ENCODE results near the gene KHDRBS1.
A peak's percentile ranks its signal among the peaks of the same experiment; 100 is the strongest.
"Not testable (repeated sequence)": the region's sequence is repeated elsewhere in the genome, so short reads cannot be mapped to it uniquely, and the experiment has no call there.

Gene KHDRBS1

DNA sequence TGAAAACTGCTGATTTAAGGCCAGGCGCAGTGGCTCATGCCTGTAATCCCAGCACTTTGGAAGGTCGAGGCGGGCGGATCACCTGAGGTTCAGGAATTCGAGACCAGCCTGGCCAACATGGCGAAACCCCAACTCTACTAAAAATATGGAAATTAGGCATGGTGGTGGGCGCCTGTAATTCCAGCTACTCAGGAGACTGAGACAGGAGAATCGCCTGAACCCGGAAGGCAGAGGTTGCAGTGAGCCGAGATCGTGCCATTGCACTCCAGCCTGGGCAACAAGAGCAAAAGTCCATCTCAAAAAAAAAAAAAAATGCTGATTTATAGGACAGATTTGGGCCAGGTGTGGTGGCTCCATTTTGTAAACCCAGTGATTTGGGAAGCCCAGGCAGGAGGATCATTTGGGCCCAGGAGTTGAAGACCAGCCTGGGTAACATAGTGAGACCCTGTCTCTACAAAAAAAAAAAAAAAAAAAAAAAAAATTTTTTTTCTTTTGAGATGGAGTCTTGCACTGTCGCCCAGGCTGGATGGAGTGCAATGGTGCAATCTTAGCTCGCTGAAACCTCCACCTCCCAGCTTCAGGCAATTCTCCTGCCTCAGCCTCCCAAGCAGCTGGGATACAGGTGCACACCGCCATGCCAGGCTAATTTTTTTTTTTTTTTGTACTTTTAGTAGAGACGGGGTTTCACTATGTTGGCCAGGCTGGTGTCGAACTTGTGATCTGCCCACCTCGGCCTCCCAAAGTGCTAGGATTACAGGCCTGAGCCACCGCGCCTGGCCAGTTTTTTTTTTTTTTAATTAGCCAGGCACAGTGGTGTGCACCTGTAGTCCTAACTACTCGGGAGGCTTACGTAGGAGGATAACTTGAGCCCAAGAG lies 52.2 kb downstream of the KHDRBS1 start:
- not testable (repeated sequence) for DNase-seq (ENCODE audit: low read depth)

DNA sequence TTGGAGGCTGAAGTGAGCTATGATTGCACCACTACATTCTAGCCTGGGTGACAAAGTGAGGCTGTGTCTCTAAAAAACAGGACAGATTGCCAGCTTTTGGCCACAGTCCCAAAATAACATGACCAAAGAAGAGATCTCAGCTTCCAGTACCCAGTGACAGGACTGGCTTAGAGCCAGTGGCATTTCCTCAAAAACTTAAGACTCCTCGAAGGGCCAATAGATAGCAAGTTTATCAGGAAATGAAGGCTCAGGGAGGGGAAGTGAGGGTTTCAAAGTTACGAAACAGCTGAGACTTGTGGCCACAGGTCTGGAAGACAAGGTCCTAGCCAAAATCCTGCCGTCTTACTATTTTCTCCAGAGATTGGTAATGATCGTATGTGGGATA lies 52.8 kb downstream of the KHDRBS1 start:
- no peak for DNase-seq (ENCODE audit: low read depth)

DNA sequence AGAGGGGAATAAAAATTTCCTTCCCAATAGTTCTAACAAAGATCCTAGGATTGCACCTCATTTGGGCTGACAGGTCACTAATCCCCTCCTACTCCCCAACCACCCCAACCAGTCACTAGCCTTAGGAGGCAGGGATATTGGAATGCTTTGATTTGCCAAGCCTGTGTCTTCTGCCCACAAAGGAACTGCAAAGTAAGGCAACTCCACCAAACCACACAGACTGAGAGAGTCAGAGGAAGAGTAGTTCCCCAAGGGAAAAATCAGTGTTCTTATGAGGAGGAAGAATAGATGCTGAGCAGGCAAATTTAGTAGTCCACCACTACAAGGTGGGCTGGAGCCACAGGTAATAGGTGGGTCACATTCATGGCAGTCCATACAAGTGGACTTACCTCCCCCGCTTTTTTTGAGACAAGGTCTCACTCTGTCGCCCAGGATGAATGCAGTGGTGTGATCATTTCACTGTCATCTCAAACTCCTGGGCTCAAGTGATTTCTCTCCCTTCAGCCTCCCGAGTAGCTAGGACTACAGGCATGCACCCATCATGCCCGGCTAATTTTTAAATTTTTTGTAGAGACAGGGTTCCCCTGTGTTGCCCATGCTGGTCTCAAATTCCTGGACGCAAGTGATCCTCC lies 55.4 kb downstream of the KHDRBS1 start:
- DNase-seq (ENCODE audit: low read depth): no peak

DNA sequence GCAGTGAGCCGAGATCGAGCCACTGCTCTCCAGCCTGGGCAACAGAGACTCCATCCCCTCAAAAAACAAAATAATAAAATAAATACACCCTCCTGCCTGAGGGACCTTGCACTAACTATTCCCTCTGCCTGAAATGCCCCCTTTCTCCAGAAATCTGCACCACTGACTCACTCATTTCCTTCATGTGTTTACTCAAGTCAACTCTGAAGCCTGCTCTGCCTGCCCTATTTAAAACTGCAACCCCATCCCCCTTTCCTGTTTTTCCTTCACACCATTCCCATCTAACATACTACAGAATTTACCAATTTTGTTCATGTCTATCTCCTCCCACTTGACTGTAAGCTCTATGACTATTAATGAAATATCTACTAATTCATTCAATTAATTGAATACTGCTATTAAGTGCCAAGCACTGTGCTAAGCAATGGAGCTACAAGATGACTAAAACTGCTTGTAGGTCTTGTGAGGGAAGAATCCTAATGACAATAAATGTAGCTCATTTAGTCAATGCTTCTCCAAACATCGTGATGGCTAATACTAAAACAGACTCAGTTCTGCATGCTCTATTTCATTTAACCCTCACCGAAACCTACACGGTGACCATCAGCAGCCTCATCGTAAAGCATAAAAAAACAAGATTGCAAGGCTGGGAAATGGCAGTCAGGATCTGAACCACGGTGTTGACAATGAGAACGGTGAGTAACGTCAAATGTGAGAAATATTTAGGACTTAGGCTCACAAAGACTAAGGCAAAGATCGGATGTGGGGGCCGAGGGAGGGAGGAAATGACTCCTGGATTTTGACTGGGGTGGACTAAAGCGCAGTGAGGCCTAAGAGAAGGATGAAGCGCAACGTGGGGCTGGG lies 58.3 kb downstream of the KHDRBS1 start:
- no peak for DNase-seq (ENCODE audit: low read depth)

DNA sequence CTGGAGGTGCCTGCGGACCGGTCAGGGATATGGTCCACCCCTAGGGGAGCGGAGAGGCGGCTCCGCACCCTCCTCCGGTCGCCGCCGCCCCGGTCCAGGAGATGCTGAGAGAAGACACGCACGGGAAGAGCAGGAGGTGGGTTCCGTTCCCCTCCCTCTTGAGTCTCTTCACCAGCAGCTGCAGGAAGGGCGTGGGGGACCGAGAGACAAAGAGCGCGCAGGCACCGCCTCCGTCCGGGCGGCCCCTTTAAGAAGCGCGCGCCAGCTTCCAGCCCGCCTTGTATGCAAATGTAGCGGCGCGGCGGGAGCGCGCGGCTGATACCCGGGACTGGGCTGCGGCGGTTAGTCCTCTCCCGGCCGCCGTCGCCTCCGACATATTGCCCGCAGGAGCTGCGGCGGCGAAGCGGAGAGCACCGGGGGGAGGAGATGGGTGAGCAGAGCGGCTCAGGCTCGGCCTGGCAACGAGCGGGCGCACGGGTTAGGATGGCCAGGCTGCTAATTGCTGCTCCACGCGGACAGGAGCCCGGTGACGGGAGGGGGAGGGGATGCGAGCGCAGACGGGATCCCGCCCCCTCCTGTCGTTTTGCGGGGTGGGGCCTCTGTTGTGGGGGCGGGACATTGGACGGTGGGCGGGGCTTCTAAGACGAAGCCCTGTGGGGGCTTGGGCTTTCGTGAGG lies 59.1 kb downstream of the KHDRBS1 start, which contains the start of gene TMEM39B:
Gene TMEM39B (plus strand): TSS at position 318 of the 677 bp plus-strand sequence. CDS start 109 bp downstream, at position 427.
- DNase-seq (ENCODE audit: low read depth): peak; percentile 89

DNA sequence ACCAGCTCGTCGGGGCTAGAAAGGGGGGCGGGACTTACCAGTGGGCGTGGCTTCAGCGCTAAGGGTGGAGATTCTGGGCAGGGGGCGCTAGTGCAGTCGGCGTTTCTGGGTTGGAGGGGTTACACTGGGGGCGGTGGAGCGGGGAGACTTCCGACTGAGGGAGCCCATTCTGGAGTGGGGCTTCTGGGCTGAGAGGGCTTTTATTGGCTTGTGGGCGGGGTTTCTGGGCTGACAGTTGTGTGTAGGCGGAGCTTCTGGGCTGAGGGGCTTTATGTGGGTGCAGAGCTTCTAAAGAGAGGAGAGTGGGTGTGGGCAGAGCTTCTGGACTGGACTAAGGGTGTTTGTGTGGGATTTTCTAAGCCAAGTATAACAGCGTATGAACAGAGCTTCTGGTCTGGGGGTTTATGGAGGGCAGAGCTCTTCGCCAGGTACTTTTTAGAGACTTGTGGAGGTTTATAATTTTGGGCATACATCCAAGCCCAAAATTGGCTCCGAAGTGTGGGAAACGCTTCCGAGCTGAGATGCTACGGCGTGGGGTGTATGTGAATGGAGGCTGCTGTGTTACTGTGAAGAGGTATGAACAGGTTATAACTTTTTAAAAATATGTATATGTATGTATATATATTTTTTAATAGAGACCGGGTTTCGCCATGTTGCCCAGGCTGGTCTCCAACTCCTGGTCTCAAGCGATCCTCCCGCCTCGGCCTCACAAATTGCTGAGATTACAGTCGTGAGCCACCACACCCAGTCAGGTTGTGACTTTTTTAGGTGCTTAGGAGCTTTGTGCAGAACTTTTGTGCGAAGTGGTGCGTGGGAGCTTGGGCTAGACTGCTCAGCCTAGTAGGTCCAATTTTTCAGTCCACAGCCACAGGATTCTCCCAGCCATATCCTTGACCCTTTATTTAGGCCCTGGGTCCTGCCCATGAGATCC lies 59.9 kb downstream of the KHDRBS1 start:
- DNase-seq (ENCODE audit: low read depth): no peak

DNA sequence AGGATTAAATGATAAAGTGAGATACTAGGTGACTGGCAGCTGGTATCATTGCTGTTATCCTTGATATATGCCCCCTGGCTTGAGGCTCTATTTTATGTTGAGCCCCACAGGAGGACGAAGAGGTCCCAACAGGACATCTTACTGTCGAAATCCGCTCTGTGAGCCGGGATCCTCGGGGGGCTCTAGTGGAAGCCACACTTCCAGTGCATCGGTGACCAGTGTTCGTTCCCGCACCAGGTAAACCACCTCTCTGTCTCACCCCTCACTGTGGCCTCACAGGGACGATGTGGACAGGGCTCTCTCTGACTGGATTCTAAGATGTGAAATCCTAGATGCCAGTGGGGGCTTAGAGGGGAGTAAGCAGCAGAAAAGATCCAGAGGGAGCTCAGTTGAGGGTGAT lies 61.2 kb downstream of the KHDRBS1 start:
- DNase-seq (ENCODE audit: low read depth): no peak

DNA sequence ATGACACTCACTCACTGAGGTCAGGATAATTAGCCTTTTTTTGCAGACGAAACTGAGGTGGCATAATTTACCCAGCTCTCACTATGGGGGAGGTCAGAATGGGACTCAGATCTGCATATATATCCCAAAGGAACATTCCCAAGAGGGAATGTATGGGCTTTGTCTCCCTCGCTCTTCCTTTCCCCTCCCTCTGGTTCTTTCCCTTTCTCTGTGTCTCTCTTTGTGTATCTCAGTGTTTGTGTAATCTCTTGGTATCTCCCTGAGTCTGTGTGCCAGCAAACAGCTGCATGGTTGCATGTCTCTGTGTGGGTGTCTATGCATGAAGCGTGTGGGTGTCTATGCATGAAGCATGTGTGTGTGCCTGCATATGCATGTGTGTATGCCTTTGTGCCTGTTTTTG lies 63.8 kb downstream of the KHDRBS1 start:
- DNase-seq (ENCODE audit: low read depth): no peak

DNA sequence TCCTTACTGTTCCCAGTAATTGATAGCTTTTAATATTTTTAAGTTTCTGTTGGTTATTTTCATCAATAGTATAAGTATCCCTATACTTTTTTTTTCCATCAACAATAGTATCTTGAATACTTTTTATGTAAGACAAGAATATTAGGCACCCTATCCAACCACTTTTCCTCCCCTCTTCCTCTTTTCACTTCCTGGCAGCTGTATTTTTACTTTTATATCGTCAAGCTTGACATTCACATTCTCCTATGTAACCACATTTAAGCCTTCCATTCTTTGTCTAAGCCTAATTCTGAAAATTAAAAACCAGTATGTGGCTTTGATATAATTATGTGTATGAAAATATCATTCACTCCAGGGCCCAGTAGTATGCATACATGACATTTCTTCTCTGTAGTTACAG lies 68.4 kb downstream of the KHDRBS1 start:
- DNase-seq (ENCODE audit: low read depth): no peak

DNA sequence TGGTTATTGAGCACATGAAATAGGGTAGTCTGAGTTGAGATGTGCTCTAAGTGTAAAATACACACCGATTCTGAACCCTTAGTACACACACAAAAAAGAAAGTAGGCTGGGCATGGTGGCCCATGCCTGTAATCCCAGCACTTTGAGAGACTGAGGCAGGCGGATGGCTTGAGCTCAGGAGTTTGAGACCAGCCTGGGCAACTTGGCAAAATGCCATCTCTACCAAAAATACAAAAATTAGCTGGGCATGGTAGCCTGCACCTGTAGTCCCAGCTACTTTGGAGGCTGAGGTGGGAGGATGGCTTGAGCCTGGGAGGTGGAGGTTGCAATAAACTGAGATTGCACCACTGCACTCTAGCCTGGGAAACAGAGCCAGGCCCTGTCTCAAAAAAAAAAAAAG lies 72.7 kb downstream of the KHDRBS1 start:
- not testable (repeated sequence) for DNase-seq (ENCODE audit: low read depth)

DNA sequence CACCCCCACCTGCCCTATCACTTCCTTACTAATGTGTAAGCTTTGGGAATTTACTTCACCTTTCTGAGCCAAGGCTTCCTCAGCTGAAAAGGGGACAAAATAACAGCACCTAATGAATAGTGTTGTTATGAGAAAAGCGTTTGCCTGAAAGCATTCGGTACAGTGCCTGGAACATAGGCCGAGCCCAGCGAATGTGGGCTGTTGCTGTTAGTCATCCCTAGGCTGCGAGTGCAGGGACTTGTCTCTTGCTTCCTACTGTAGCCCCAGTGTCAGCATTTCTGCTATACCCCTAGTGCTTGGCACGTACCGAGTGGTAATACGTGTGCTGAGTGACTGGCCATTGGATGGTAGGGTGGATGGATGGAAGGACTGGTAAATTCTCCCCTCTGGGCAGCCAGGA lies 77.5 kb downstream of the KHDRBS1 start:
- DNase-seq (ENCODE audit: low read depth): no peak

DNA sequence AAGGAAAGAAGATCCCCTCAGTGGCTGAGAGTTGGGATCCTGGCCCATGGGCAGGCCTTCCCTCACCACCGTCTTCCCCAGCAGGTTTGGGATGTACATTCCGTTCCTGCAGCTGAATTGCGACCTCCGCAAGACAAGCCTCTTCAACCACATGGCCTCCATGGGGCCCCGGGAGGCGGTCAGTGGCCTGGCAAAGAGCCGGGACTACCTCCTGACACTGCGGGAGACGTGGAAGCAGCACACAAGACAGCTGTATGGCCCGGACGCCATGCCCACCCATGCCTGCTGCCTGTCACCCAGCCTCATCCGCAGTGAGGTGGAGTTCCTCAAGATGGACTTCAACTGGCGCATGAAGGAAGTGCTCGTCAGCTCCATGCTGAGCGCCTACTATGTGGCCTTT lies 77.9 kb downstream of the KHDRBS1 start:
- DNase-seq (ENCODE audit: low read depth): no peak
